Gastroesophageal sphincter (tissue), 4 donors: ENCODE results near the gene PPM1H. TPM values are rescaled to one million over a fixed set of nuclear protein-coding genes. Genes with fewer than 3 reads are reported as not detected.

Experiments used
- ATAC-seq: fragments of 150-250 bp; one replicate; pipeline ENCODE4 v1.9.1; 2016; ENCODE audit warnings: mild to moderate bottlenecking, moderate library complexity
- H3K27ac ChIP-seq, 4 donors: fragments of 200-600 bp; sonication (generic) in 3 of 4; 1 replicate in 3 of 4; 2 replicates in 1 of 4; pipeline ENCODE4 v1.5.1; 2016 to 2019
- H3K27me3 ChIP-seq: fragments of 200-600 bp; sonication (generic); one replicate; pipeline ENCODE4 v1.5.1; 2019
- H3K36me3 ChIP-seq, 2 donors: fragments of 200-600 bp; sonication (generic); one replicate each; pipeline ENCODE4 v1.5.1; 2019; ENCODE audit warnings: control low read depth in 1 of 2
- H3K4me1 ChIP-seq, 3 donors: fragments of 200-600 bp; sonication (generic); 1 replicate in 2 of 3; 2 replicates in 1 of 3; pipeline ENCODE4 v1.5.1; 2016 to 2019; ENCODE audit warnings: control low read depth in 2 of 3
- H3K4me3 ChIP-seq, 2 donors: fragments of 200-600 bp; sonication (generic); one replicate each; pipeline ENCODE4 v1.5.1; 2019; ENCODE audit warnings: mild to moderate bottlenecking in 1 of 2, moderate library complexity in 1 of 2
- H3K9me3 ChIP-seq, 3 donors: fragments of 200-600 bp; sonication (generic); one replicate each; pipeline ENCODE4 v1.5.1; 2017 to 2019; ENCODE audit warnings: control low read depth in 2 of 3
- CTCF ChIP-seq, 4 experiments: fragments of 200-600 bp in 2 of 4; fragments of 450-650 bp in 2 of 4; sonication (generic) in 1 of 4; IDR thresholded peaks; one replicate each; pipeline ENCODE4 v1.5.1; 2017 to 2019; ENCODE audit warnings: antibody characterized with exemption in 4 of 4, mild to moderate bottlenecking in 2 of 4, moderate library complexity in 2 of 4
- EP300 ChIP-seq: sonication (generic); formaldehyde crosslinking; IDR thresholded peaks from one replicate; pipeline ENCODE4 v1.6.1; 2017; ENCODE audit warnings: antibody characterized with exemption, mild to moderate bottlenecking
- POLR2A ChIP-seq, 2 donors: fragments of 450-650 bp; IDR thresholded peaks; one replicate each; pipeline ENCODE4 v1.6.1; 2017; ENCODE audit warnings: antibody characterized with exemption in 2 of 2, mild to moderate bottlenecking in 2 of 2, moderate library complexity in 1 of 2
- POLR2AphosphoS5 ChIP-seq: sonication (generic); formaldehyde crosslinking; IDR thresholded peaks from one replicate; pipeline ENCODE4 v1.6.1; 2017; ENCODE audit warnings: antibody characterized with exemption
- WGBS, 2 donors: methylation state at CpG; one replicate each; pipeline ENCODE4 v1.1.5; 2018; ENCODE audit warnings: low coverage in 1 of 2; 5-methylcytosine and 5-hydroxymethylcytosine counted together
- total RNA-seq, 4 donors: library from RNA; depleted of rRNA; stranded (reverse); fragments of >200 nt; gene quantifications; one replicate each; pipeline ENCODE4 v1.1.0, GENCODE V29; 2016

The PPM1H gene
- total RNA-seq, 4 donors from 2014 or later = 1.3 to 1.9 (median 1.6) TPM

GRCh38 chr12:62912644-62913043 lies 22.3 kb downstream of the PPM1H start:
- Histone ChIP-seq H3K4me1 (no peaks in the 10 kb centered on the region), H3K9me3 (no peaks in the 10 kb centered on the region), H3K27ac (no peak overlapping the region), H3K4me3 (no peak overlapping the region), H3K36me3 (no peaks in the 10 kb centered on the region), H3K27me3 (no peaks in the 10 kb centered on the region)
- no peak for TF ChIP-seq EP300
- TF ChIP-seq POLR2AphosphoS5 = no peak
- no peak for TF ChIP-seq POLR2A (IDR thresholded peaks at IDR 0.05)
- TF ChIP-seq CTCF (IDR thresholded peaks at IDR 0.05) = no peak
- 55 to 88% methylated on average over 1 to 4 of the region's 4 CpGs for WGBS, 2 donors
- ATAC-seq = no peak

DNA sequence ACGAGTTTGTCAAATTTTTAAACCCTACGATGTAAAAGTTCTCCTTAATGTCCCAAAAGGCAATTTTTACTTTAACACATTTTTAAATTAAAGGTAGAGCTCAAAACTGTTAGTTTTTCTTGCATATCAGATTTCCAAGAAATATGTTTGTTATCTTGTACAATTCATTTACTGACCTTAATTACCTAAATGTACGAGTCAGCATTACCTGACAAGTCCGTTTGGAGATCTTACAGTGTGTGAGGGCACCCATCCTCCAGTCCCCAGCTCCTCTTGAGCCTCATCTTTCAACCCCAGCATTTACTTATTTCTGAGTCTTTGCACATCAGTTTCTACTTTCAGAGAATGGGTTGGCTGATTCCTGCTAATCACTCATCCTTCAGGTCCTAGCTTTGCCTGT lies 23.7 kb downstream of the PPM1H start:
- Histone ChIP-seq H3K4me1 (no peaks in the 10 kb centered on the region), H3K9me3 (no peaks in the 10 kb centered on the region), H3K27ac (no peak overlapping the region), H3K36me3 (no peaks in the 10 kb centered on the region), H3K27me3 (no peaks in the 10 kb centered on the region), H3K4me3 (no peak overlapping the region)
- 76 to 90% methylated on average over 4 of the region's 4 CpGs for WGBS, 2 donors
- no peak for TF ChIP-seq POLR2AphosphoS5
- TF ChIP-seq CTCF (IDR thresholded peaks at IDR 0.05) = no peak
- no peak for TF ChIP-seq EP300
- TF ChIP-seq POLR2A (IDR thresholded peaks at IDR 0.05) = no peak
- no peak for ATAC-seq

GRCh38 chr12:62910549-62911169 lies 24.3 kb downstream of the PPM1H start:
- Histone ChIP-seq H3K36me3 (no peaks in the 10 kb centered on the region), H3K9me3 (no peaks in the 10 kb centered on the region), H3K4me1 (no peaks in the 10 kb centered on the region), H3K4me3 (no peak overlapping the region), H3K27me3 (no peaks in the 10 kb centered on the region), H3K27ac (no peak overlapping the region)
- WGBS, 2 donors = 38 to 80% methylated on average over 2 to 4 of the region's 5 CpGs
- ATAC-seq = no peak
- no peak for TF ChIP-seq EP300
- TF ChIP-seq POLR2AphosphoS5 = no peak
- TF ChIP-seq POLR2A (IDR thresholded peaks at IDR 0.05) = no peak
- TF ChIP-seq CTCF (IDR thresholded peaks at IDR 0.05) = no peak

DNA sequence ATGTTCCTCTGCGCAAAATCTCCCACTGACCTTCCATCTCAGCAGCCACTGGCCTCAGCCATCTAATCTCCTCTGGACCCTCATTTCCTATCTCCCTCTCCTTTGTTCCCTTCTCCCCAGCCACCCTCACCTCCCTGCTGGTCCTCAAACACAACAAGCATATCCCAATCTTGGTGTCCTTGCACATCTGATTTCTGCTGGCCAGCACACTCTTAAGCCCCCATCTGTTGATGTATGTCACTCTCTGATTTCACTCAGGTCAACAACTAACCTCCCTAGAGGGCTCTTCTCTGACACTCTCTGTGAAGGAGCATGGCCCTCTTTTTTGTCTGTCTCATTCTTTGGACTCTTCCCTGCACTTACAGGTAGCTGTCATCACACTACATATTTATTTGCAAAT lies 25.6 kb downstream of the PPM1H start:
- TF ChIP-seq POLR2A (IDR thresholded peaks at IDR 0.05) (no peak), POLR2AphosphoS5 (no peak), CTCF (IDR thresholded peaks at IDR 0.05) (no peak), EP300 (no peak)
- WGBS, 2 donors = 88 to 95% methylated on average over 1 of the region's 1 CpG

GRCh38 chr12:62908674-62909073 lies 26.3 kb downstream of the PPM1H start:
- Histone ChIP-seq H3K36me3 (no peaks in the 10 kb centered on the region), H3K4me1 (no peaks in the 10 kb centered on the region), H3K4me3 (no peak overlapping the region), H3K9me3 (no peaks in the 10 kb centered on the region), H3K27me3 (no peaks in the 10 kb centered on the region), H3K27ac (no peak overlapping the region)
- ATAC-seq = no peak
- WGBS, 2 donors = 56 to 57% methylated on average over 1 to 2 of the region's 2 CpGs
- TF ChIP-seq POLR2AphosphoS5 = no peak
- no peak for TF ChIP-seq POLR2A (IDR thresholded peaks at IDR 0.05)
- no peak for TF ChIP-seq EP300
- no peak for TF ChIP-seq CTCF (IDR thresholded peaks at IDR 0.05)

More for the DNA sequence above, 25.6 kb downstream of the PPM1H start:
- no peaks in the 10 kb centered on the region for H3K36me3 ChIP-seq
- H3K27ac ChIP-seq = no peak overlapping the region
- H3K4me3 ChIP-seq = no peak overlapping the region
- no peaks in the 10 kb centered on the region for H3K9me3 ChIP-seq
- ATAC-seq = no peak
- H3K4me1 ChIP-seq = no peaks in the 10 kb centered on the region
- no peaks in the 10 kb centered on the region for H3K27me3 ChIP-seq
